Stimulated activated CD8-positive, alpha-beta memory T cell treated with anti-CD3 and anti-CD28 coated beads, Interleukin-12 subunit alpha, Interleukin-12 subunit beta, amount 100 ng/mL, for 24 hours (primary cell): ENCODE measurements around the gene SYTL3.
"Not testable (repeated sequence)": the region's sequence is repeated elsewhere in the genome, so short reads cannot be mapped to it uniquely, and the experiment has no call there.

Experiments used
- DNase-seq: peaks from one replicate; pipeline ENCODE4 v3.0.0-alpha.2; 2020; ENCODE audit errors: extremely low read depth

SYTL3 gene

GRCh38 chr6:158662607-158662953 lies 12.7 kb downstream of the SYTL3 start:
- no peak for DNase-seq

- no peak for DNase-seq
Observed at GRCh38 chr6:158662954-158663624, 13.2 kb downstream of the SYTL3 start.

GRCh38 chr6:158663625-158664165 lies 13.8 kb downstream of the SYTL3 start:
- no peak for DNase-seq

- DNase-seq = no peak
Observed at GRCh38 chr6:158665332-158665731, 15.5 kb downstream of the SYTL3 start.

- no peak for DNase-seq
Observed at GRCh38 chr6:158666628-158667359, 16.9 kb downstream of the SYTL3 start.

GRCh38 chr6:158667360-158667981 lies 17.6 kb downstream of the SYTL3 start:
- DNase-seq = no peak

GRCh38 chr6:158668707-158669103 lies 18.9 kb downstream of the SYTL3 start:
- no peak for DNase-seq

GRCh38 chr6:158669145-158670035 lies 19.5 kb downstream of the SYTL3 start:
- no peak for DNase-seq

- DNase-seq = not testable (repeated sequence)
Observed at GRCh38 chr6:158672119-158672518, 22.3 kb downstream of the SYTL3 start.

- DNase-seq = no peak
Observed at GRCh38 chr6:158672726-158673125, 22.9 kb downstream of the SYTL3 start.

GRCh38 chr6:158674342-158675131 lies 24.7 kb downstream of the SYTL3 start:
- DNase-seq = no peak

GRCh38 chr6:158677094-158677493 lies 27.2 kb downstream of the SYTL3 start:
- not testable (repeated sequence) for DNase-seq

- no peak for DNase-seq
Observed at GRCh38 chr6:158677906-158678578, 28.2 kb downstream of the SYTL3 start.

GRCh38 chr6:158680015-158680414 lies 30.2 kb downstream of the SYTL3 start:
- no peak for DNase-seq

GRCh38 chr6:158680481-158680880 lies 30.6 kb downstream of the SYTL3 start:
- no peak for DNase-seq

GRCh38 chr6:158684311-158684710 lies 34.5 kb downstream of the SYTL3 start:
- no peak for DNase-seq

- no peak for DNase-seq
Observed at GRCh38 chr6:158684745-158685324, 35.0 kb downstream of the SYTL3 start.

- no peak for DNase-seq
Observed at GRCh38 chr6:158686311-158686710, 36.5 kb downstream of the SYTL3 start.

- DNase-seq = no peak
Observed at GRCh38 chr6:158686791-158687381, 37.0 kb downstream of the SYTL3 start.

- DNase-seq = no peak
Observed at GRCh38 chr6:158687506-158687905, 37.7 kb downstream of the SYTL3 start.
